ENCODE results near the gene IER2. TPM values are rescaled to one million over a fixed set of nuclear protein-coding genes. Genes with fewer than 3 reads are reported as not detected.
A peak's percentile ranks its signal among the peaks of the same experiment; 100 is the strongest.

IER2 gene
- total RNA-seq, 3 donors from 2014 or later (not counting 1 experiment from before 2014, with no cell fraction given) = 668 to 1,112 (median 949) TPM

DNA sequence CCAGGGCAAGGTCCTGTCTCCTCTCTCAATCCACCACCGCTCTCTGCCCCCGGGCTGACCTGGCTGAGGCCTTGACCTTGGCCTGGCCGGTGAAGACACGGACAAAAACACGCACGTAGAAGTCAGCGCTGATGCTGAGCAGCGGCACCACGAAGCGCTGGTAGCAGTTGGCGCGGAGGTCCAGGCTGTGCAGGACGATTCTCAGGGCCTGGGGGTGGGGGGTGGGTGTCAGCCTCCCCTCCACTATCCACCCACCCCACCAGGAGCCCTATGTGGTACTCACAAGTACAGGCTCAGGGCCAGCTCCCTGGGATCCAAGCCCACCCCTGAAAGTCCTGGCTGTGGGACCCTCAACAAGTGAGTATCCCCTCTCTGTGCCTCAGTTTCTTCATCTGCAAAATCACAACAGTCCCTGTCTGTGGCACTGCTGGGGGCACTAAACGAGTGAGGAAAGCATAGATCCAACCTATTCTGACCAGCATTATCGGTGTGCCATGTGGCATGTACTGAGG, 40.1 kb upstream of the IER2 start:
- Histone ChIP-seq H3K27ac (ENCODE audit: low read length) (no peak overlapping the region), H3K27me3 (ENCODE audit: control insufficient read depth, insufficient read depth, low read length) (no peaks in the 10 kb centered on the region), H3K9me3 (ENCODE audit: control insufficient read depth, insufficient read depth, low read length) (no peaks in the 10 kb centered on the region), H3K4me3 (ENCODE audit: low read length) (no peak overlapping the region), H3K4me1 (ENCODE audit: control insufficient read depth, insufficient read depth, low read length) (peaks cover 12% of the 10 kb centered on the region), H3K36me3 (ENCODE audit: control insufficient read depth, insufficient read depth, low read length) (peaks cover 10% of the 10 kb centered on the region)
- intact Hi-C loops (cut with micrococcal nuclease) = no loop called here
- H3K27me3 Mint-ChIP-seq (ENCODE audit: low read depth in 2 of 2) = no peaks in the 10 kb centered on the region
- H3K36me3 Mint-ChIP-seq = no peaks in the 10 kb centered on the region
- 92% methylated on average over 12 of the region's 15 CpGs for WGBS (ENCODE audit: insufficient coverage)
- DNase-seq = no peak
- no peak overlapping the region for H3K4me3 Mint-ChIP-seq
- H3K4me1 Mint-ChIP-seq = peaks cover 0 to 3% of the 10 kb centered on the region in 2 donors
- H3K9me3 Mint-ChIP-seq = no peaks in the 10 kb centered on the region
- no peak overlapping the region for H3K27ac Mint-ChIP-seq
- no peak for ATAC-seq
- TF ChIP-seq, protein P1, sequence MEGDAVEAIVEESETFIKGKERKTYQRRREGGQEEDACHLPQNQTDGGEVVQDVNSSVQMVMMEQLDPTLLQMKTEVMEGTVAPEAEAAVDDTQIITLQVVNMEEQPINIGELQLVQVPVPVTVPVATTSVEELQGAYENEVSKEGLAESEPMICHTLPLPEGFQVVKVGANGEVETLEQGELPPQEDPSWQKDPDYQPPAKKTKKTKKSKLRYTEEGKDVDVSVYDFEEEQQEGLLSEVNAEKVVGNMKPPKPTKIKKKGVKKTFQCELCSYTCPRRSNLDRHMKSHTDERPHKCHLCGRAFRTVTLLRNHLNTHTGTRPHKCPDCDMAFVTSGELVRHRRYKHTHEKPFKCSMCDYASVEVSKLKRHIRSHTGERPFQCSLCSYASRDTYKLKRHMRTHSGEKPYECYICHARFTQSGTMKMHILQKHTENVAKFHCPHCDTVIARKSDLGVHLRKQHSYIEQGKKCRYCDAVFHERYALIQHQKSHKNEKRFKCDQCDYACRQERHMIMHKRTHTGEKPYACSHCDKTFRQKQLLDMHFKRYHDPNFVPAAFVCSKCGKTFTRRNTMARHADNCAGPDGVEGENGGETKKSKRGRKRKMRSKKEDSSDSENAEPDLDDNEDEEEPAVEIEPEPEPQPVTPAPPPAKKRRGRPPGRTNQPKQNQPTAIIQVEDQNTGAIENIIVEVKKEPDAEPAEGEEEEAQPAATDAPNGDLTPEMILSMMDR (IDR thresholded peaks at IDR 0.05) = no peak

DNA sequence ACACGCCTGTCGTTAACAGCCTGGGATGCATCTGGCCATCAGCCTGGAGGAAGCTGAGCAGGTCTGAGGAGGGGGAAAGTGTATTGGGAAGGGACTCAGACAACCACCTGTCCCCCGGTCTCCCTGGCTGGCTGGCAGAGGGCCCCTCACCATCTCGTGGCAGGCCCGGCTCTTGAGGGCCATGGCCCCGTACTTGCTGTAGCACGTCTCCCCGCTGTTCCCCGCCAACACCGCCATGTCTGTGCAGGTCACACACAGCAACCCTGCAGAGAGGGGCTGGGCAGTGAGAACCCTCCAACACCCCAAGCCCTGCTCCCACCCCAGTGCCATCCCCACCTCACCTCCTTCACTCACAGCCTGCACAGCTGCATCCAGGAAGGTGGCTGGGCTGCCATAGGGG, 37.7 kb upstream of the IER2 start:
- H3K9me3 ChIP-seq (ENCODE audit: control insufficient read depth, insufficient read depth, low read length) = no peaks in the 10 kb centered on the region
- H3K27me3 Mint-ChIP-seq (ENCODE audit: low read depth in 2 of 2) = no peaks in the 10 kb centered on the region
- no peak overlapping the region for H3K27ac ChIP-seq (ENCODE audit: low read length)
- peaks cover 13 to 19% of the 10 kb centered on the region in 2 donors for H3K4me1 Mint-ChIP-seq
- ATAC-seq (no peak), DNase-seq (no peak)
- 97% methylated on average over 10 of the region's 10 CpGs for WGBS (ENCODE audit: insufficient coverage)
- H3K36me3 Mint-ChIP-seq = no peaks in the 10 kb centered on the region
- TF ChIP-seq, protein P1 (IDR thresholded peaks at IDR 0.05) = no peak
- no peak overlapping the region for H3K27ac Mint-ChIP-seq
- H3K9me3 Mint-ChIP-seq = no peaks in the 10 kb centered on the region
- intact Hi-C loops (cut with micrococcal nuclease) = no loop called here
- no peaks in the 10 kb centered on the region for H3K27me3 ChIP-seq (ENCODE audit: control insufficient read depth, insufficient read depth, low read length)
- peaks cover 21% of the 10 kb centered on the region for H3K4me1 ChIP-seq (ENCODE audit: control insufficient read depth, insufficient read depth, low read length)
- H3K36me3 ChIP-seq (ENCODE audit: control insufficient read depth, insufficient read depth, low read length) = peaks cover 6% of the 10 kb centered on the region
- no peak overlapping the region for H3K4me3 ChIP-seq (ENCODE audit: low read length)
- H3K4me3 Mint-ChIP-seq = no peak overlapping the region

DNA sequence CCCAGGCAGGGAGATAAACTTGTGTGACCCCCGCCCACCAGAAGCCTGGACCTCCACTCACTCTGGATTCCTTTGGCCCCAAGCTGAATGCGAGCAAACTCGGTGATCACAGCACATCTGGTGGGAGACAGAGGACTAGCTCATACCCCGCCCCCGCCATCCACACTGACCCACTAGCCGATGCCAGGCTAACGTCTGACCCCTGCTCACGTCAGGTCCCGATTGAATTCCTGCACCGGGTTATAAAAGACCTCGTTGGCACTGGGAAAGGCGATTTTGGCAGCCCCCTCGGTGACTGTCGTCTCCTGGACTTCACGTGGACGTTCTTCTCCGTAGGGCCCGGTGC, 34.3 kb upstream of the IER2 start:
- DNase-seq = no peak
- H3K27ac Mint-ChIP-seq = peak overlapping the region in 1 of 2 donors; percentile 88
- peak overlapping the region; percentile 5 for H3K27ac ChIP-seq (ENCODE audit: low read length)
- no peaks in the 10 kb centered on the region for H3K27me3 ChIP-seq (ENCODE audit: control insufficient read depth, insufficient read depth, low read length)
- H3K4me1 Mint-ChIP-seq = peaks cover 31 to 45% of the 10 kb centered on the region in 2 donors
- H3K4me1 ChIP-seq (ENCODE audit: control insufficient read depth, insufficient read depth, low read length) = peaks cover 46% of the 10 kb centered on the region
- no peaks in the 10 kb centered on the region for H3K27me3 Mint-ChIP-seq (ENCODE audit: low read depth in 2 of 2)
- TF ChIP-seq, protein P1 (IDR thresholded peaks at IDR 0.05) = no peak
- intact Hi-C loops (cut with micrococcal nuclease) = loop anchor here (1.0 to 2.0 kb wide), 2 partner anchors 13 to 36 kb away; partner anchors contain the start of gene LYL1
- no peak for ATAC-seq
- peaks cover 5% of the 10 kb centered on the region for H3K36me3 ChIP-seq (ENCODE audit: control insufficient read depth, insufficient read depth, low read length)
- no peaks in the 10 kb centered on the region for H3K9me3 ChIP-seq (ENCODE audit: control insufficient read depth, insufficient read depth, low read length)
- WGBS (ENCODE audit: insufficient coverage) = 6% methylated on average over 18 of the region's 18 CpGs
- no peaks in the 10 kb centered on the region for H3K9me3 Mint-ChIP-seq
- H3K4me3 Mint-ChIP-seq = peak overlapping the region; percentile 99
- H3K4me3 ChIP-seq (ENCODE audit: low read length) = peak overlapping the region; percentile 68
- H3K36me3 Mint-ChIP-seq = no peaks in the 10 kb centered on the region
